ENCODE data around the gene ENPEP. TPM values are rescaled to one million over a fixed set of nuclear protein-coding genes. Genes with fewer than 3 reads are reported as not detected.

Gene ENPEP
- polyA plus RNA-seq, 1 experiment, result 0.14 TPM

DNA sequence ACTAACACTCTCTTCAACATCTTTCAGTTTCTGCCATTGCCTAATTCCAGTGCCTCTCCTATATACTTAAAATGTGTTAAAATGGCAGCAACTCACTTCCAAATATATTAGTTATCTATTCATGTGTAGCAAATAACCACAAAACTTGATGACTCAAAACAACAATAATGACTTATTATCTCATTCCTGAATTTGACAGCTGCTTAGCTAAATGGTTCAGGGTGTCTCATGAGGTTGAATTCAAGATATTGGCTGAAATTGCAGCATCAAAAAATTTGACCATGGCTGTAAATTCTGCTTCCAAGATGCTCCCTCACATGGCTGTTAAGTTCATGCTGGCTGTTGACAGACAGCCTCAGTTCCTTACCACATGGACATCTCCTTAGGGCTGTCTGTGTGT lies 121.6 kb downstream of the ENPEP start:
- CTCF ChIA-PET, result no interaction called here
- H3K27ac ChIP-seq (ENCODE audit: low read depth, low read length), result no peak overlapping the region
- no peak for DNase-seq (ENCODE audit: low read depth, low spot score)
- no peaks in the 10 kb centered on the region for H3K9me3 ChIP-seq (ENCODE audit: control insufficient read depth, insufficient read depth, low read length)
- POLR2A ChIA-PET, result no interaction called here
- TF ChIP-seq CTCF (IDR thresholded peaks at IDR 0.05; ENCODE audit: low read depth, low read length), result no peak
- H3K4me3 ChIP-seq (ENCODE audit: low read depth, low read length), result no peak overlapping the region
- no peaks in the 10 kb centered on the region for H3K27me3 ChIP-seq (ENCODE audit: control insufficient read depth, insufficient read depth, low read length)

GRCh38 chr4:110602061-110602460 lies 126.1 kb downstream of the ENPEP start:
- Histone ChIP-seq H3K27ac (ENCODE audit: low read depth, low read length) (no peak overlapping the region), H3K9me3 (ENCODE audit: control insufficient read depth, insufficient read depth, low read length) (no peaks in the 10 kb centered on the region), H3K4me3 (ENCODE audit: low read depth, low read length) (no peak overlapping the region), H3K27me3 (ENCODE audit: control insufficient read depth, insufficient read depth, low read length) (no peaks in the 10 kb centered on the region)
- no peak for TF ChIP-seq CTCF (IDR thresholded peaks at IDR 0.05; ENCODE audit: low read depth, low read length)
- CTCF ChIA-PET, result no interaction called here
- DNase-seq (ENCODE audit: low read depth, low spot score), result no peak
- POLR2A ChIA-PET, result no interaction called here

DNA sequence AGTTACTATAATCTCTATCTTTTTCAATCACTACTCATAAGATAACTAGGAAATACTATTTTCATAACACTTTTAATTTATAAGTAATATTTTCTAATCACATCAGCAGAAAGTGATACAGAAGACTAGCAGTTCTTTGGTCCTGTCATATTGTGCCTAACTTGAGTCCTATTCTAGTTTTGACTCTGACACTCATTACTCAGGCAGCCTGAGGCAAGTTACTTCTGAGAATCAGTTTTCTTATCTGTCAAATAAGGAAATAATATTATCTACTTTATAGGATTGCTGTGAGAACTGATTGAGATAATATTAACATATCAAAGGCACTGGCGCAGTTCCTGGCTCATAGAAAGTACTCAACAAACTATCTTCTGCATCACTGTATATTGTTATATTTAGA lies 129.1 kb downstream of the ENPEP start:
- H3K9me3 ChIP-seq (ENCODE audit: control insufficient read depth, insufficient read depth, low read length), result no peaks in the 10 kb centered on the region
- H3K4me3 ChIP-seq (ENCODE audit: low read depth, low read length), result no peak overlapping the region
- no peak overlapping the region for H3K27ac ChIP-seq (ENCODE audit: low read depth, low read length)
- CTCF ChIA-PET, result no interaction called here
- peaks cover 14% of the 10 kb centered on the region for H3K27me3 ChIP-seq (ENCODE audit: control insufficient read depth, insufficient read depth, low read length)
- no peak for DNase-seq (ENCODE audit: low read depth, low spot score)
- TF ChIP-seq CTCF (IDR thresholded peaks at IDR 0.05; ENCODE audit: low read depth, low read length), result no peak
- POLR2A ChIA-PET, result no interaction called here

GRCh38 chr4:110609044-110609750 lies 133.2 kb downstream of the ENPEP start:
- no peak overlapping the region for H3K4me3 ChIP-seq (ENCODE audit: low read depth, low read length)
- POLR2A ChIA-PET, result no interaction called here
- no peak for TF ChIP-seq CTCF (IDR thresholded peaks at IDR 0.05; ENCODE audit: low read depth, low read length)
- H3K27ac ChIP-seq (ENCODE audit: low read depth, low read length), result no peak overlapping the region
- no peak for DNase-seq (ENCODE audit: low read depth, low spot score)
- peaks cover 53% of the 10 kb centered on the region for H3K27me3 ChIP-seq (ENCODE audit: control insufficient read depth, insufficient read depth, low read length)
- H3K9me3 ChIP-seq (ENCODE audit: control insufficient read depth, insufficient read depth, low read length), result no peaks in the 10 kb centered on the region; the same call in 1 of the 2 replicates
- CTCF ChIA-PET, result no interaction called here

- no peak for TF ChIP-seq CTCF (IDR thresholded peaks at IDR 0.05; ENCODE audit: low read depth, low read length)
- H3K27me3 ChIP-seq (ENCODE audit: control insufficient read depth, insufficient read depth, low read length), result peaks cover 67% of the 10 kb centered on the region
- CTCF ChIA-PET, result no interaction called here
- H3K4me3 ChIP-seq (ENCODE audit: low read depth, low read length), result no peak overlapping the region
- POLR2A ChIA-PET, result no interaction called here
- peaks cover under 1% of the 10 kb centered on the region; the same call in 1 of the 2 replicates for H3K9me3 ChIP-seq (ENCODE audit: control insufficient read depth, insufficient read depth, low read length)
- no peak overlapping the region for H3K27ac ChIP-seq (ENCODE audit: low read depth, low read length)
- DNase-seq (ENCODE audit: low read depth, low spot score), result no peak
These were observed 134.6 kb downstream of the ENPEP start for GRCh38 chr4:110610620-110610939.

All from AG04450 (cell line).